GM12878 (cell line): Measurements from ENCODE around the gene FADS1. TPM values are rescaled to one million over a fixed set of nuclear protein-coding genes. Genes with fewer than 3 reads are reported as not detected.

Experiments
- ATAC-seq: fragments of 200-7000 bp; cut with Tn5 transposase; 3 replicates; pipeline ENCODE4 v1.9.1; 2020; ENCODE audit warnings: mild to moderate bottlenecking, moderate library complexity
- BruUV-seq: library from RNA; stranded (reverse); fragments of 400-500 nt; replicated peaks from 2 replicates; lab custom pipeline; 2021; lab: Mats Ljungman, UMichigan
- CTCF ChIA-PET: fragments of 300-600 bp; sonication (Branson Sonifier 250); formaldehyde crosslinking; extraction: SDS; loops from one replicate; lab custom pipeline; 2021; ENCODE audit warnings: inconsistent platforms; lab: Yijun Ruan, JAX
- POLR2A ChIA-PET: fragments of 350-600 bp; formaldehyde crosslinking; extraction: SDS; loops from one replicate; lab custom pipeline; 2021; ENCODE audit warnings: inconsistent platforms; lab: Charles Lee
- RAD21 ChIA-PET: fragments of 300-600 bp; sonication (Branson Sonifier 250); formaldehyde crosslinking; loops from one replicate; lab custom pipeline; 2023; ENCODE audit warnings: antibody characterized with exemption; ENCODE audit not compliant: unreplicated experiment; lab: Charles Lee
- SMC1A ChIA-PET: fragments of 300-600 bp; sonication (Branson Sonifier 250); formaldehyde crosslinking; loops from one replicate; lab custom pipeline; 2023; ENCODE audit not compliant: unreplicated experiment, uncharacterized antibody; lab: Charles Lee
- DNase-seq: peaks from one replicate; pipeline ENCODE4 v3.0.0-alpha.2; 2011; ENCODE audit warnings: low read depth, low spot score
- FAIRE-seq: peaks from 3 replicates; lab custom pipeline; 2011; peaks lifted over from hg19 to GRCh38; lab: Jason Lieb, UNC
- H2AFZ ChIP-seq: 2 replicates; pipeline ENCODE4 v1.6.0; 2011; ENCODE audit warnings: low read depth, low read length, control low read depth; ENCODE audit not compliant: control insufficient read depth
- H3K27ac ChIP-seq: 2 replicates; pipeline ENCODE4 v1.5.1; 2011; ENCODE audit warnings: control low read depth; ENCODE audit not compliant: control insufficient read depth, insufficient read depth
- H3K27me3 ChIP-seq, 2 experiments: replicated peaks in 1 of 2; 2 replicates each; pipeline versions ENCODE4 v1.6.0 to v1.6.1; 2011; ENCODE audit warnings: low read length in 1 of 2; ENCODE audit not compliant: control insufficient read depth in 2 of 2, insufficient read depth in 2 of 2
- H3K36me3 ChIP-seq, 2 experiments: 2 replicates each; pipeline ENCODE4 v1.5.1; 2011; ENCODE audit warnings: low read length in 1 of 2; ENCODE audit not compliant: control insufficient read depth in 2 of 2, insufficient read depth in 2 of 2
- H3K4me1 ChIP-seq: 2 replicates; pipeline ENCODE4 v1.6.1; 2011; ENCODE audit warnings: mild to moderate bottlenecking, low read length, moderate library complexity, mixed read lengths; ENCODE audit not compliant: control insufficient read depth, insufficient read depth
- H3K4me2 ChIP-seq: 2 replicates; pipeline ENCODE4 v1.6.0; 2011; ENCODE audit warnings: control low read depth; ENCODE audit not compliant: control insufficient read depth, insufficient read depth
- H3K4me3 ChIP-seq: fragments of 200-600 bp; sonication (generic); 2 replicates; pipeline ENCODE4 v1.5.1; 2016
- H3K79me2 ChIP-seq: 2 replicates; pipeline ENCODE4 v1.6.0; 2011; ENCODE audit warnings: low read length; ENCODE audit not compliant: control insufficient read depth, insufficient read depth
- H3K9ac ChIP-seq: 2 replicates; pipeline ENCODE4 v1.8.0; 2011; ENCODE audit warnings: low read length, control low read depth, mixed read lengths; ENCODE audit not compliant: control insufficient read depth, insufficient read depth
- H3K9me3 ChIP-seq: replicated peaks from 3 replicates; pipeline ENCODE4 v1.5.1; 2011; ENCODE audit warnings: mild to moderate bottlenecking, low read length; ENCODE audit not compliant: control insufficient read depth, insufficient read depth
- H4K20me1 ChIP-seq: 2 replicates; pipeline ENCODE4 v1.6.0; 2011; ENCODE audit not compliant: control insufficient read depth, insufficient read depth
- CREB1 ChIP-seq: IDR thresholded peaks from 2 replicates; pipeline ENCODE4 v1.6.1; 2012; ENCODE audit warnings: low read depth, mild to moderate bottlenecking, inconsistent platforms
- IKZF2 ChIP-seq, 2 experiments: fragments of 450-650 bp; IDR thresholded peaks; 2 replicates each; pipeline ENCODE4 v1.6.1; 2017; ENCODE audit warnings: mild to moderate bottlenecking in 2 of 2, moderate library complexity in 2 of 2
- RCOR1 ChIP-seq: conservative IDR thresholded peaks from 2 replicates; pipeline ENCODE4 v1.6.1; 2012; ENCODE audit warnings: low read depth, low read length, improper control_type of control experiment
- WGBS: methylation state at CpG from one replicate; pipeline ENCODE4 v1.1.6; 2016; ENCODE audit warnings: low lambda C conversion rate; ENCODE audit not compliant: insufficient replicate concordance, insufficient coverage; ENCODE audit errors: missing lambda C conversion rate; 5-methylcytosine and 5-hydroxymethylcytosine counted together
- in situ Hi-C: fragments of 300-500 bp; cut with MboI; formaldehyde crosslinking; loops from 9 replicates; pipeline ENCODE4 v1.14.3; 2018; ENCODE audit warnings: mixed read lengths
- intact Hi-C: fragments of 100-400 bp; cut with micrococcal nuclease; formaldehyde crosslinking; loops from one replicate; pipeline ENCODE4 v1.14.2; 2022; ENCODE audit not compliant: unreplicated experiment
- polyA plus RNA-seq, 11 experiments: library from polyadenylated mRNA; depleted of rRNA in 4 of 11; unstranded in 6 of 11; stranded (reverse) in 5 of 11; fragments of >200 nt; fragmentation: Nextera tagmentation in 4 of 11; fragmentation: Illumina TruSeq in 1 of 11; extraction: Ambion mirVana in 4 of 11; extraction: Trizol in 1 of 11; gene quantifications; 1 replicate in 1 of 11; 2 replicates in 10 of 11; pipeline versions ENCODE4 v1.2.1 to v1.2.3, GENCODE V29; 2011 to 2016; ENCODE audit warnings: inconsistent platforms in 2 of 11, missing spikeins in 2 of 11, low read depth in 1 of 11
- total RNA-seq, 4 experiments: library from RNA; depleted of rRNA in 3 of 4; stranded (reverse); fragments of >200 nt in 3 of 4; fragmentation: Illumina TruSeq in 1 of 4; extraction: Trizol in 1 of 4; gene quantifications; 2 replicates each; pipeline versions ENCODE4 v1.2.1 to v1.2.3, GENCODE V29; 2013 to 2021
- TF ChIP-seq, protein P1 (sequence below): IDR thresholded peaks from 2 replicates; pipeline ENCODE4 v1.6.1; 2012; ENCODE audit warnings: low read depth, low read length, improper control_type of control experiment

Gene FADS1
- total and polyA plus RNA-seq, 10 of the 15 experiments (the other 5 are each of a cell fraction or from before 2014, with no cell fraction given), result 8.8 to 73.9 (median 39.0) TPM

DNA sequence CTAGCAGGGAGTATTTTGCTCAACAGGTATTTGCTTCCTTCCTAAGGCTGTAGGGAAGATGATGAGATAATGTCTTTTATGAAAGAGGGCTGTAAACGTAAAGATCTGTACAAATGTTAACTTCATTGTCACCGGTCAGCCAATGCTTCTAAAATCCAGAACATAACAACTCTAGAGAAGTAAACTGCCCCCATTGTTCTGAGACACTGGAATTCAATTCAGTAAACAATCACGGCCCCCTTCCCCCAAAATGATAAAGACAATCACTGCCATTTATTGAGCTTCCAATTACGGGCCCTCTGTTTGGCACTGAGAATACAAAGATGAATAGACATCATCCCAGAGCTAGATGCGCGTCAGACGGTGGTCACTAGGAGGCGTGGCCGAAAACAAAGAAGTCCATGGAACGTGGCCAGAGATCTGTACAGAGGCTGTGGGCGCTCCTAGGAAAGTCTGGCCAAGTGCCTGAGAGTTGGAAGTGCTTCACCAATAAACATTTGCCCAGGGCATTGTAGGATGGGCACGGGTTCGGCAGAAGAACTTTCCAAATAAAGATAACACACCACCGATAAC lies 25.0 kb downstream of the FADS1 start:
- peak overlapping the region; percentile 98 for H3K4me3 ChIP-seq
- H4K20me1 ChIP-seq, result no peaks in the 10 kb centered on the region
- DNase-seq (no peak), ATAC-seq (peak; percentile 72), FAIRE-seq (peak; percentile 90)
- H3K9me3 ChIP-seq, result no peaks in the 10 kb centered on the region
- H3K9ac ChIP-seq, result peak overlapping the region; percentile 100
- 6% methylated on average over 14 of the region's 14 CpGs for WGBS
- H3K4me1 ChIP-seq, result no peaks in the 10 kb centered on the region; the same call in 1 of the 2 replicates
- H2AFZ ChIP-seq, result peak overlapping the region; percentile 99
- ChIA-PET POLR2A (interaction anchor here (0.9 to 6.7 kb wide), 7 partner anchors 21 to 45 kb away, joined by 3 to 60 read pairs (median 3); partner anchors contain the start of genes FADS1 and MYRF), CTCF (interaction anchor here (0.6 to 12.7 kb wide), 15 partner anchors 24 to 316 kb away, joined by 3 to 200 read pairs (median 6); partner anchors contain the start of gene BEST1), RAD21 (interaction anchor here (0.9 to 4.5 kb wide), 9 partner anchors 9 to 320 kb away, joined by 3 to 32 read pairs (median 4); no protein-coding TSS in a partner anchor), SMC1A (interaction anchor here (1.4 to 8.3 kb wide), 5 partner anchors 16 to 290 kb away, joined by 3 to 91 read pairs (median 7); no protein-coding TSS in a partner anchor)
- BruUV-seq, result TSS peak; percentile 89
- peak overlapping the region; percentile 100 for H3K27ac ChIP-seq
- peak overlapping the region; percentile 83 for H3K4me2 ChIP-seq
- peaks cover 66% of the 10 kb centered on the region for H3K79me2 ChIP-seq
- in situ Hi-C loops (no loop called here), intact Hi-C loops (loop anchor here (1.0 to 2.0 kb wide), 2 partner anchors 23 to 43 kb away; no protein-coding TSS in a partner anchor)
- no peaks in the 10 kb centered on the region for H3K27me3 ChIP-seq
- peaks cover 21 to 24% of the 10 kb centered on the region in 2 experiments for H3K36me3 ChIP-seq
- TF ChIP-seq, protein P1, sequence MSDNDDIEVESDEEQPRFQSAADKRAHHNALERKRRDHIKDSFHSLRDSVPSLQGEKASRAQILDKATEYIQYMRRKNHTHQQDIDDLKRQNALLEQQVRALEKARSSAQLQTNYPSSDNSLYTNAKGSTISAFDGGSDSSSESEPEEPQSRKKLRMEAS, result 0 out of 2 replicates have a peak, but pooled peaks have one; percentile 1
- 0 out of 2 replicates have a peak, but pooled peaks have one; percentile 49 for TF ChIP-seq CREB1
- 0 out of 4 replicates have a peak, but pooled peaks of 1 of the 2 experiments have one; percentile 5 for TF ChIP-seq IKZF2 (IDR thresholded peaks at IDR 0.05)
- no peak for TF ChIP-seq RCOR1
